AG04449 (cell line): ENCODE data around the gene GP5.

Source experiments
- CTCF ChIA-PET: fragments of 350-600 bp; formaldehyde crosslinking; extraction: SDS; loops from one replicate; lab custom pipeline; 2021; ENCODE audit warnings: antibody characterized with exemption; lab: Yijun Ruan, JAX
- POLR2A ChIA-PET: fragments of 400-600, 350-600 bp; formaldehyde crosslinking; extraction: SDS; loops from one replicate; lab custom pipeline; 2020; ENCODE audit warnings: antibody characterized with exemption, inconsistent platforms; lab: Yijun Ruan, JAX
- DNase-seq: peaks from one replicate; pipeline ENCODE4 v3.0.0-alpha.2; 2010; ENCODE audit warnings: low read depth, low spot score
- H3K4me3 ChIP-seq: 2 replicates; pipeline ENCODE4 v1.5.1; 2011; ENCODE audit warnings: low read depth, mild to moderate bottlenecking, control low read depth, low read length
- CTCF ChIP-seq: IDR thresholded peaks from one replicate; pipeline ENCODE4 v1.5.1; 2011; ENCODE audit warnings: mild to moderate bottlenecking, moderate library complexity, low read length, control low read depth, inconsistent platforms; ENCODE audit not compliant: insufficient read depth; ENCODE audit errors: missing control alignments

The GP5 gene

GRCh38 chr3:194424953-194425352, 25.9 kb upstream of the GP5 start:
- CTCF ChIA-PET: no interaction called here
- DNase-seq: no peak
- POLR2A ChIA-PET: no interaction called here
- no peak for TF ChIP-seq CTCF
- H3K4me3 ChIP-seq: no peak overlapping the region

DNA sequence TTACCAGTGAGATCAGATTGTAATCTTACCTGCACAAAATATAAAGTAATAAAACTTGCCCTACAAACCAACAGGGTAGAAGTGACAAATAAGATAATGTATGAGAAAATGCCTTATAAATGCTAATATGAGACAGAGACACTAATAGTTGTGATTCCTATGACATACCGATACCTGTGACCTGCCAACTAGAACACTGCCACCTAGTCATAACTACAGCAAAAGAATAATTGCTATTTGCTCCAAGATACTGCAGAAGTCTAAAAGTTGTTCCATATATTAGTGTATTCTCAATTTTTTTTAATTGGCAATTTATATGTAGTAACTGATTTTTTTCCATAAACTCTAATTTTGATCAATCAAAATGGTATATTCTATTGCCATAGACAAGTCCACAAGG, 25.3 kb upstream of the GP5 start:
- H3K4me3 ChIP-seq: no peak overlapping the region
- TF ChIP-seq CTCF: no peak
- POLR2A ChIA-PET: no interaction called here
- DNase-seq: no peak
- CTCF ChIA-PET: no interaction called here

- POLR2A ChIA-PET: no interaction called here
- TF ChIP-seq CTCF: no peak
- no peak overlapping the region for H3K4me3 ChIP-seq
- CTCF ChIA-PET: interaction anchor here (1.0 to 1.6 kb wide), 2 partner anchors 9 to 49 kb away, joined by 3 read pairs; no protein-coding TSS in a partner anchor
- no peak for DNase-seq
Measured at GRCh38 chr3:194423317-194423716, 24.3 kb upstream of the GP5 start.

GRCh38 chr3:194422188-194422587, 23.1 kb upstream of the GP5 start:
- CTCF ChIA-PET: interaction anchor here (0.9 to 1.7 kb wide), 6 partner anchors 14 to 249 kb away, joined by 3 to 5 read pairs (median 4); partner anchors contain the start of gene LSG1

GRCh38 chr3:194418671-194419070, 19.6 kb upstream of the GP5 start:
- ChIA-PET CTCF (no interaction called here), POLR2A (no interaction called here)

More at GRCh38 chr3:194422188-194422587, 23.1 kb upstream of the GP5 start:
- DNase-seq: peak; percentile 10
- POLR2A ChIA-PET: no interaction called here
- no peak for TF ChIP-seq CTCF
- H3K4me3 ChIP-seq: no peak overlapping the region

GRCh38 chr3:194407423-194407822, 8.4 kb upstream of the GP5 start:
- POLR2A ChIA-PET: no interaction called here
- CTCF ChIA-PET: interaction anchor here (0.9 to 8.7 kb wide), 7 partner anchors 10 to 226 kb away, joined by 3 to 220 read pairs (median 7); partner anchors contain the start of gene TMEM44
- H3K4me3 ChIP-seq: no peak overlapping the region
- DNase-seq: no peak
- TF ChIP-seq CTCF: no peak

More at GRCh38 chr3:194418671-194419070, 19.6 kb upstream of the GP5 start:
- DNase-seq: no peak
- no peak overlapping the region for H3K4me3 ChIP-seq
- TF ChIP-seq CTCF: no peak
